ENCODE measurements around the gene TMEM51.

DNA sequence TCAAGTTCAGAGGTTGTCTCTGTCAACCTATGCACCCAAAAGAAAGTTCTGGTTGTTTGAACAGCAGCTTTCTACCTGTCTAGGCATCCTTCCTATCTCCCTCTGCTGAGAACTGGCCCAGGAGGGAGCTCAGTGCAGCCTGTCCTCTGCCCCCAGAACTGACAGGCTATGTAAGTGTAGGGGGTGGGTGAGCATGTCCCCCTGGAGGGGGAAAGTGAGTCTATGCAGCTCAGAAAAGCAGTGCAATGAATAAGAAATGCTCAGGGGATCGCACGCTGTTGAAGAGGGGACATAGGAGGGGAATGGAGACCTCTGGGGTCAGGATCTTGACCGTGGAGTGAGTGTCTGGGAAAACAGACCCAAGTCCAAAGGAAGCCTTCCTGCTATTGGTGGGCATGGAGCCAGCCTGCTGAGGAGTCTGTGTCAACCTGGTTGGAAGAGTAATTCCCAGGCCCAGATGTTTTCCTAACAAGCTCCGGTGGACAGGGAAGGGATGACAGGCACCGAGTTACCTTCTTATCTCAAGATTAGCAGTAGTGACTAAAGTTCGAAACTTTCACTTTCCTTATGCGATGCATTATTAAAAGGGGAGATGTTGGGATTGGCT is 67.4 kb downstream of the TMEM51 start:
- TF ChIP-seq CTCF (IDR thresholded peaks at IDR 0.05) (no peak), EZH2 (IDR thresholded peaks at IDR 0.05; ENCODE audit: borderline replicate concordance, insufficient read depth, low read depth, low read length, poor library complexity, severe bottlenecking) (no peak)
